Parathyroid adenoma (tissue), 2 donors: ENCODE results near the gene USB1.

Experiments
- H2AFZ ChIP-seq: fragments of 300-600 bp; sonication (generic); one replicate; pipeline ENCODE4 v1.7.0; 2017; ENCODE audit warnings: antibody characterized with exemption, mild to moderate bottlenecking
- H3K27ac ChIP-seq: fragments of 300-600 bp; sonication (generic); one replicate; pipeline ENCODE4 v1.7.0; 2017
- H3K27me3 ChIP-seq: fragments of 300-600 bp; sonication (generic); one replicate; pipeline ENCODE4 v1.7.0; 2017; ENCODE audit warnings: low read length; ENCODE audit not compliant: control insufficient read depth, insufficient read depth
- H3K36me3 ChIP-seq: fragments of 300-600 bp; sonication (generic); one replicate; pipeline ENCODE4 v1.7.0; 2017; ENCODE audit warnings: low read length; ENCODE audit not compliant: control insufficient read depth, insufficient read depth
- H3K4me1 ChIP-seq: fragments of 300-600 bp; sonication (generic); one replicate; pipeline ENCODE4 v1.7.0; 2017; ENCODE audit warnings: control low read depth
- H3K4me2 ChIP-seq: fragments of 300-600 bp; sonication (generic); one replicate; pipeline ENCODE4 v1.7.0; 2017; ENCODE audit warnings: low read length
- H3K4me3 ChIP-seq: fragments of 300-600 bp; sonication (generic); one replicate; pipeline ENCODE4 v1.7.0; 2017; ENCODE audit warnings: low read depth, low read length
- H3K79me2 ChIP-seq: fragments of 300-600 bp; sonication (generic); one replicate; pipeline ENCODE4 v1.7.0; 2017; ENCODE audit warnings: control low read depth
- H3K9ac ChIP-seq: fragments of 300-600 bp; sonication (generic); one replicate; pipeline ENCODE4 v1.7.0; 2017; ENCODE audit warnings: mild to moderate bottlenecking
- H3K9me3 ChIP-seq: fragments of 300-600 bp; sonication (generic); one replicate; pipeline ENCODE4 v1.7.0; 2017; ENCODE audit warnings: low read length; ENCODE audit not compliant: control insufficient read depth
- CTCF ChIP-seq: fragments of 300-600 bp; sonication (generic); IDR thresholded peaks from one replicate; pipeline ENCODE4 v1.7.0; 2017; ENCODE audit warnings: antibody characterized with exemption, mild to moderate bottlenecking
- donor health status: primary hyperparathyroidism.

USB1 gene

GRCh38 chr16:58021661-58022551 is 20.7 kb downstream of the USB1 start:
- Histone ChIP-seq H3K27me3 (no peaks in the 10 kb centered on the region), H3K4me3 (no peak overlapping the region), H2AFZ (peak overlapping the region; percentile 87), H3K9ac (no peak overlapping the region), H3K4me2 (no peak overlapping the region), H3K9me3 (no peaks in the 10 kb centered on the region), H3K79me2 (no peaks in the 10 kb centered on the region), H3K36me3 (no peaks in the 10 kb centered on the region), H3K27ac (peak overlapping the region; percentile 86), H3K4me1 (peaks cover 11% of the 10 kb centered on the region)
- TF ChIP-seq CTCF: no peak

GRCh38 chr16:58022601-58023371 is 21.6 kb downstream of the USB1 start:
- Histone ChIP-seq H3K27me3 (no peaks in the 10 kb centered on the region), H2AFZ (peak overlapping the region; percentile 87), H3K4me1 (peaks cover 16% of the 10 kb centered on the region), H3K36me3 (no peaks in the 10 kb centered on the region), H3K9me3 (no peaks in the 10 kb centered on the region), H3K79me2 (no peaks in the 10 kb centered on the region), H3K4me2 (peak overlapping the region; percentile 60), H3K4me3 (peak overlapping the region; percentile 15), H3K27ac (peak overlapping the region; percentile 86), H3K9ac (no peak overlapping the region)
- no peak for TF ChIP-seq CTCF

- peaks cover 19% of the 10 kb centered on the region for H3K4me1 ChIP-seq
- peaks cover 11% of the 10 kb centered on the region for H3K79me2 ChIP-seq
- H2AFZ ChIP-seq: peak overlapping the region; percentile 73
- peak overlapping the region; percentile 86 for H3K4me2 ChIP-seq
- no peaks in the 10 kb centered on the region for H3K9me3 ChIP-seq
- no peaks in the 10 kb centered on the region for H3K27me3 ChIP-seq
- H3K36me3 ChIP-seq: no peaks in the 10 kb centered on the region
- peak overlapping the region; percentile 84 for H3K4me3 ChIP-seq
- H3K27ac ChIP-seq: peak overlapping the region; percentile 9
- H3K9ac ChIP-seq: no peak overlapping the region
- TF ChIP-seq CTCF: no peak
Observed at GRCh38 chr16:58024486-58025350, 23.5 kb downstream of the USB1 start.

- Histone ChIP-seq H3K4me3 (peak within 1 kb of the TSS; percentile 84), H3K9ac (peak within 1 kb of the TSS; percentile 53), H3K36me3 (no peaks in the 10 kb centered on the region), H3K4me2 (peak within 1 kb of the TSS; percentile 86), H3K4me1 (peaks cover 19% of the 10 kb centered on the region), H3K9me3 (no peaks in the 10 kb centered on the region), H3K27ac (peak within 1 kb of the TSS; percentile 82), H3K27me3 (no peaks in the 10 kb centered on the region), H2AFZ (peak within 1 kb of the TSS; percentile 73), H3K79me2 (peaks cover 11% of the 10 kb centered on the region)
- TF ChIP-seq CTCF: no peak
Observed at GRCh38 chr16:58025351-58026138, 24.3 kb downstream of the USB1 start, which contains the start of gene MMP15. TSS of gene MMP15 (plus strand) at chr16:58025754. CDS start at chr16:58026351, 597 bp downstream.
